DND-41 (cell line): ENCODE measurements around the gene NONO.

Source experiments
- CTCF ChIP-seq: IDR thresholded peaks from 2 replicates; pipeline ENCODE4 v1.5.1; 2012; ENCODE audit warnings: borderline replicate concordance, low read length, moderate library complexity, mild to moderate bottlenecking; ENCODE audit not compliant: poor library complexity, severe bottlenecking; ENCODE audit errors: extremely low read depth
- EZH2 ChIP-seq: IDR thresholded peaks from 3 replicates; pipeline ENCODE4 v1.6.1; 2012; ENCODE audit warnings: borderline replicate concordance, low read depth, mild to moderate bottlenecking, moderate library complexity, low read length, inconsistent platforms; ENCODE audit not compliant: severe bottlenecking

DNA sequence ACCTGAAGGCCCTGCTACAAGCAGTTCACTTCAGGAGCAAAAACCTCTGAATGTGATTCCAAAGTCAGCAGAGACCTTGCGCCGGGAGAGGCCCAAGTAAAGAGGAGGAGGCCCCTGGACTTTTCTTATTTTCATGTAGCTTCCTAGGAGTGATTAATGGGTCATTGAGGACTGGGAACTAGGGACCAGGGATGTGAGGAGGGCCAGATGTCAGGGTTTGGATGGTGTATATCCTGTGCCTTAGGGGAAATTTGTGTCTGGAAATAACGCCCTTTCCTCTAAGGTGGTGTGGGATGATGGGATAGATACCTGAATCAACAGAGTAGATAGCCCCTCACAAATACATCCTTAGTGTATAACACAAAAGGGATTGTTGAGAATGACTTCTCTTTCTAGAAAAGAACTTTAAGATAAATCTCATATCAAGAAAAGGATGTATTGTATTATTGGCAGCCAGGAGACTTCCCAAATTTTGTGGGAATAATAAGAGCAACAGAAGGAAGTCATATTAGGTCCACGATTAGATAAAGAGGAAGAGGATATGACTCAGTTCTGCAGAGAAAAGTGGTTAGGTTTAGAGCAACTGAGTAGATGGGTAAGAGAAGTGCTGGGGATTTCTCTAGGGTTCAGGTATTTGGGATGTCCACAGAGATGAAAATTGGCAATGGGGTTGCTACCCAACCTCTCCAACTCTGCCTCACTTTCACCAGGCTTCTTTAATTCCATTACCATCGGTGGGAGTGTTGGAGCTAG, 19.2 kb downstream of the NONO start:
- TF ChIP-seq CTCF (no peak), EZH2 (no peak)
